ENCODE data around the gene MAP3K5.

Gene MAP3K5

GRCh38 chr6:136635615-136636014, 156.7 kb downstream of the MAP3K5 start:
- no peak for DNase-seq

DNA sequence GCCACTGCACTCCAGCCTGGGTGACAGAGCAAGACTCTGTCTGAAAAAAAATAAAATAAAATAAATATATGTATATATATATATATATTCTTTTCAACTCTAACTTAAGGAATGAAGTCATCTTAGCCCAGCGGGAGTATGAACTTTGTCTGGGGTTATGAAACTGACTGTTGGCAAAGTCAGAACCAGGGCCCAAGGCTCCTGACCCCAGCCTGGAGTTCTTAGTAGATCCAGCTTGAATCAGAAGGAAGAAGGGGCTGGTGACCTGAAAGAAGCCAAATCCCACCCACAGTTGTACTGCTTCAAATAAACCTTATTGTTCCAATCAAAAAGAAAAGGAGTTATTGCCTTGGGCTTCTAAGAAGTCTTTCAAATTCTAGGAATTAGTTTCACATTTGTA, 158.9 kb downstream of the MAP3K5 start:
- no peak for DNase-seq

DNA sequence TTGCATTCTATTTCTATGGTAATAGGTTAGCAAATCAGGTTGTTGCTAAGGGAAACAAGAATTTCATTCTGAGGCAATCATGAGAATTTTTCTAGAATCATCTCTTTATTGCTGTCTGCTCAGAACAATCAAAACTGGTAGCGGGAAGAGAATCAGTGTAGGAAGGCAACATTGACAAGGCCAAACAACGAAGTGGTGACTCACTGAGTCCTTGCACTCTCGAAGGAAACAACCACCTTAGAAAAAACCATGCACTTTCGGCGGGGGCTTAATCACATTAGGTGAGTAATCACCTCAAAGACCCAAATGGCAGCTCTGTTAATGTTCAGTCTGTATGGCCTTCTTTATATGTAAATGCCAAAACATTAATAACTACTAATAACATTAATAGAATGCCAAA, 163.3 kb downstream of the MAP3K5 start:
- DNase-seq = no peak

GRCh38 chr6:136627191-136627590, 165.1 kb downstream of the MAP3K5 start:
- DNase-seq = no peak

- DNase-seq = no peak
Observed at GRCh38 chr6:136625293-136625692, 167.0 kb downstream of the MAP3K5 start.

DNA sequence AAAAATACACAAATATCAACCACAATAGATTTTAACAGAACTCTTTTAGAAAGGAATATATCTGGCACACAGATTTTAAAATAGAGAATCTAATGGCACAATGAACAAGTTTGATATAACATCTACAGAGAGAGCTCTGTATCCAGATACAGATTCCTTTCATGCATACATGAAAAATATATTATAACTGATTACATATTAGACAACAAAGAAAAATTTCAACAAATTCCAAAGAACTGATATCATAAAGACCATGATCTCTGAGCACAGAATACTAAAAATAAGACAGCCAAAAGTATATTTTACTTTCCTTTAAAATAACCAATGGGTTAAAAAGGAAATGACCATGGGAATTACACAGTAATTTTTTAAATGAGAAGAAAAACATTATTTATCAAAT, 167.9 kb downstream of the MAP3K5 start:
- peak; percentile 19 for DNase-seq

GRCh38 chr6:136618086-136618485, 174.2 kb downstream of the MAP3K5 start:
- no peak for DNase-seq

DNA sequence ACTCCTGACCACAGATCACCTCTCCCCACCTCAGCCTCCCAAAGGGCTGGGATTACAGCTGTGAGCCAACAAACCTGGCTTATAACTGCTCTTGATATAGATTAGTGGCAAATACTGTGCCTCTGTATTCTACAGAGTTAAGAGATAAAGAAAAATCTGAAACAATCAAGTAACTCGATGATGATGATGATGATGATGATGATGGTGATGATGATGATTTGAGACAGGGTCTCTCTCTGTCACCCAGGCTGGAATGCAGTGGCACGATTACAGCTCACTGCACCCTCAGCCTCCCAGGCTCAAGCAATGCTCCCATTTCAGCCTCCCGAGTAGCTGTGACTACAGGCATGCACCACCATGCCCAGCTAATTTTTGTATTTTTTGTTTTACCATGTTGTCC, 175.8 kb downstream of the MAP3K5 start:
- DNase-seq = no peak

DNA sequence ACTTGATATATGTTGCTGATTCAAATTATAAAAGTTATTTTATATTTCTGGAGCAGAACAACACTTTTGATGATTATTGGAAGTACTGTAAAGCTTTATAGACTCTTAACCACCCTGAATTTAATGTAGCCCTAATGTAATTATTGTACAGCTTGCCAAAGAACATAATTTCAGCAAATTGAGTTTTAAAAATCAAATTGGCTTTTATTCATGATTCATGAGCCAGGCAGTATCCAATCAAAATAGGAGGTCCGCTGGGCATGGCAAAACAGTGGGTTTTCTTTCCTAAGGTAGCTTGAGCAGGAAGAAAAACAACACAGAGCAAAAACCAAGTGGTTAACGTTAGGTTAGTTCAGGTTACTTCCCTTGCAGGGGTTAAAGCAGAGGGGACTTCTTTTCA, 177.3 kb downstream of the MAP3K5 start:
- no peak for DNase-seq

DNA sequence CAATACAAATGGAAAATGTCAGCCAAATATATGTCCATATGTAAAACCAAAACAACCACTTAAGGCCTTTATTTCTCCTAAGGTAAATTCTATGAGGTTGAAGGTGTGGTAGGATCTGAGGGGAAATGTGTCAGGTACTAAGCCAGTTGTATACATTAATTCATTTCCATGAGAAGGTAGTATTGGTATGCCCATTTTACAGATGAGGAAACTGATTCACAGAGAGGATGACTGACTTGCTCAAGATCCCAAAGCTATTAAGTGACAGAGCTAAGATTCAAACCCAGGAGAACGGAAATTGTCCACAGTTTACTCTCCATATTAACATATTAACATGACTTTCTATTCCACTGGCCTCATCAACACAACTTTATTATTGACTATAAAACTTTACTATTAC, 177.9 kb downstream of the MAP3K5 start:
- no peak for DNase-seq

GRCh38 chr6:136613477-136613876, 178.8 kb downstream of the MAP3K5 start:
- DNase-seq = peak; percentile 91

GRCh38 chr6:136612666-136613389, 179.4 kb downstream of the MAP3K5 start:
- no peak for DNase-seq

- no peak for DNase-seq
Observed at GRCh38 chr6:136611746-136612145, 180.5 kb downstream of the MAP3K5 start.

DNA sequence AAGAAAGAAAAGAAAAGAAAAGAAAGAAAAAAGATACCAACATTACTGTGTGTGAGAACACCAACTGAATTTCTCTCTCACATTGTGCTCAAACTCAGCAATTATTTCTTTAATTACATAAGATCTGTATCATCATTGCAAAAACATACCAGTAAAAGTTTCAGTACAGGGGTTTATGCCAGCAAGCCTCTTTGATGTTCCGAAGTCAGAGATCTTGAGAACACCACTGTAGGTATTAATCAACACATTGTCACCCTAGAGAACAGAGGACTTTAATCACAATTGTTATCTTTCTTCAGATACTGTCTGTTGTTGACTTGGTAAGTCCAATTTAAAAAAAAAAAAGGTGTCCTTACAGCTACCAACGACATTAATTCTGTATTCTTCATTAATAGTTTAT, 181.1 kb downstream of the MAP3K5 start:
- DNase-seq = no peak

DNA sequence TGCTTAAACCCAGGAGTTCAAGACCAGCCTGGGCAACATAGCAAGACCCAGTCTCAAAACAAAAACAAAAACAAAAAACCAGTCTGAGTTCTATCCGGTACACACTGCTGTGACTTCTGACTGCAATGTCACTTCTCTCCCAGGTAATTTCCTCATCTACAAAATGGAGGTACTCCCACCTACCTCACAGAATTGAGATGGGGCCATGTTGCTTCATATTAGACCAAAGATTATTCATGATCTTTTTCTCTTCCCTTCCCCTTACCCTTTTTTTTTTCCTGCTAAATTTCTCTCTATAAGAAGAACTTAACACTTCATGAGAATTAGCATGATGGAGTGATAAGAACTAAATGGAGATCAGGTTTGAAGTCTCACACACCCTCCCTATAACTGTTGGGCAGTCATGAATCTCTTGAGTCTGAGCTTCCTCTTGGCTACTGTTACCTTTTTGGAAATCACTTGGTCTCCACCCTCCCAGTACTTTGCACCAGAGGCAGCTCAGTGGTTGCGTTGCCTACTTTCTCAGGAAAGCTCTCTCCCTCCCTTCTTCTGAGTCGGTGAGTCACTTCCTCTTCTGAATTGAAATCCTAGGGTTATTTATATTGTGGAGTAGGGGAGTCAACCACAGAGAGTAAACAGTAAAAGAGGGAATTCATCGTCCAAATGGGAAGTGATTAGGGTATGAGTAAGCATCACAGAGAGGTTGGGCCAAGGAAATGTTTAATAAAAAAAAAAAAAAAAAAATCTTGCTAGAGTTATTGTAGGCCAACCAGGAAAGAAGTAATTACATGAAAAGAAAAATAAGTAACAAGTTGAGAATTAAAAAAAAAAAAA, 182.2 kb downstream of the MAP3K5 start:
- DNase-seq = peak; percentile 98

GRCh38 chr6:136608991-136609390, 183.3 kb downstream of the MAP3K5 start:
- DNase-seq = peak; percentile 81

- DNase-seq = peak; percentile 55
Observed at GRCh38 chr6:136607932-136608772, 184.1 kb downstream of the MAP3K5 start.

GRCh38 chr6:136607204-136607931, 184.9 kb downstream of the MAP3K5 start:
- DNase-seq = no peak

- no peak for DNase-seq
Observed at GRCh38 chr6:136604928-136605510, 187.3 kb downstream of the MAP3K5 start.

- DNase-seq = no peak
Observed at GRCh38 chr6:136604328-136604825, 187.9 kb downstream of the MAP3K5 start.

- DNase-seq = no peak
Observed at GRCh38 chr6:136600818-136601217, 191.5 kb downstream of the MAP3K5 start.
